Measurements from ENCODE around the gene SCAPER. TPM values are rescaled to one million over a fixed set of nuclear protein-coding genes. Genes with fewer than 3 reads are reported as not detected.
"Not testable (repeated sequence)": the region's sequence is repeated elsewhere in the genome, so short reads cannot be mapped to it uniquely, and the experiment has no call there.

The SCAPER gene
- polyA plus RNA-seq, 3 donors from 2014 or later = 6.8 to 23.6 (median 6.8) TPM

DNA sequence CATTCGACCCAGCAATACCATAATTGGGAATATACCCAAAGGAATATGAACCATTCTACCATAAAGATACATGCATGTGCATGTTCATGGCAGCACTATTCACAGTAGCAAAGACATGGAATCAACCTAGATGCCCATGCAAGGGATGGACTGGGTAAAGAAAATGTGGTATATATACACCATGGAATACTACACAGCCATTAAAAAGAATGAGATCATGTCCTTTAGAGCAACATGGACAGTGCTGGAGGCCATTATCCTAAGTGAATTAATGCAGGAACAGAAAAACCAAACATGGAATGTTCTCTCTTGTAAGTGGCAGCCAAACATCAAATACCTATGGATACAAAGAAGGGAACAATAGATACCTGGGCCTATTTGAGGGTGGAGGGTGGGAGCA lies 601.2 kb downstream of the SCAPER start:
- DNase-seq = no peak
- Mint-ChIP-seq H3K27ac (no peak overlapping the region), H3K27me3 (ENCODE audit: low read depth in 3 of 3) (no peaks in the 10 kb centered on the region), H3K36me3 (peaks cover 0 to 8% (median 5%) of the 10 kb centered on the region in 3 donors), H3K9me3 (no peaks in the 10 kb centered on the region), H3K4me1 (peaks cover 25 to 49% of the 10 kb centered on the region in 2 donors), H3K4me3 (no peak overlapping the region)

- Mint-ChIP-seq H3K27me3 (ENCODE audit: low read depth in 3 of 3) (no peaks in the 10 kb centered on the region), H3K4me3 (no peak overlapping the region), H3K9me3 (no peaks in the 10 kb centered on the region), H3K4me1 (peaks cover 14 to 32% of the 10 kb centered on the region in 2 donors), H3K27ac (no peak overlapping the region), H3K36me3 (peaks cover 0 to 5% (median under 1%) of the 10 kb centered on the region in 3 donors)
- DNase-seq = no peak
Observed at GRCh38 chr15:76299786-76300185, 605.4 kb downstream of the SCAPER start.

- Mint-ChIP-seq H3K4me1 (peaks cover 17 to 31% of the 10 kb centered on the region in 2 donors), H3K27me3 (ENCODE audit: low read depth in 3 of 3) (no peaks in the 10 kb centered on the region), H3K9me3 (no peaks in the 10 kb centered on the region), H3K27ac (peak overlapping the region in 1 of 6 donors; percentile 23), H3K36me3 (peaks cover 0 to 5% (median 0%) of the 10 kb centered on the region in 3 donors), H3K4me3 (no peak overlapping the region)
- no peak for DNase-seq
Observed at GRCh38 chr15:76298986-76299385, 606.2 kb downstream of the SCAPER start.

DNA sequence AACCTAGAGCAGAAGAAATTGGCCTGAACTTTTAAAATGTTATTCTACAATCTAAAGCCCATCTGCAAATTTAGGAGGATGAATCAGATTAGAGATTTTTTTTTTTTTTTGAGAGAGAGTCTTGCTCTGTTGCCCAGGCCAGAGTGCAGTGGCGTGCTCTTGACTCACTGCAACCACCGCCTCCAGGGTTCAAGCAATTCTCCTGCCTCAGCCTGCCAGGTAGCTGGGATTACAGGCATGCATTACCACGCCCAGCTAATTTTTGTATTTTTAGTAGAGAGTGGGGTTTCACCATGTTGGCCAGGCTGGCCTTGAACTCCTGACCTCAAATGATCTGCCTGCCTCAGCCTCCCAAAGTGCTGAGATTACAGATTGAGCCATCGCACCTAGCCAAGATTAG lies 607.2 kb downstream of the SCAPER start:
- not testable (repeated sequence) for H3K9me3 Mint-ChIP-seq; DNase-seq; H3K36me3 Mint-ChIP-seq; H3K27ac Mint-ChIP-seq; H3K4me3 Mint-ChIP-seq; H3K27me3 Mint-ChIP-seq (ENCODE audit: low read depth in 3 of 3)
- H3K4me1 Mint-ChIP-seq = peaks cover 23 to 30% of the 10 kb centered on the region in 2 donors

Other genes with a start within 250 kb of the SCAPER start
- gene RCN2, start 26.4 kb upstream of the SCAPER start, polyA plus RNA-seq = 10 to 100 TPM; 54.0 to 68.2 (median 64.1) TPM
- gene PSTPIP1, start 89.8 kb upstream of the SCAPER start, polyA plus RNA-seq = 100 to 1,000 TPM in 1 of 3 donors, 10 to 100 TPM in 2; 84.4 to 127 (median 99.3) TPM
- 100 to 1,000 TPM in 2 of 3 donors, 10 to 100 TPM in 1; 96.3 to 145 (median 105) TPM for gene TSPAN3, start 165.8 kb upstream of the SCAPER start, polyA plus RNA-seq

All from immature natural killer cell (primary cell).